ENCODE results near the gene CGB1. TPM values are rescaled to one million over a fixed set of nuclear protein-coding genes. Genes with fewer than 3 reads are reported as not detected.
"Not testable (repeated sequence)": the region's sequence is repeated elsewhere in the genome, so short reads cannot be mapped to it uniquely, and the experiment has no call there.

CGB1 gene
- total RNA-seq, 4 donors from 2014 or later = not detected

GRCh38 chr19:49057636-49058234, 21.0 kb upstream of the CGB1 start, which contains the start of gene CGB7:
CGB7 (minus strand) TSS chr19:49057749; CDS start chr19:49055375, 2,374 bp downstream.
- H3K27ac ChIP-seq = no peak within 1 kb of the TSS
- H3K4me3 ChIP-seq = peak within 1 kb of the TSS; percentile 66
- H3K36me3 ChIP-seq = no peaks in the 10 kb centered on the region
- H3K4me1 ChIP-seq = peaks cover 29% of the 10 kb centered on the region
- H3K9me3 ChIP-seq = no peaks in the 10 kb centered on the region
- no peak for TF ChIP-seq POLR2AphosphoS5 (IDR thresholded peaks at IDR 0.05)
- TF ChIP-seq POLR2A (IDR thresholded peaks at IDR 0.05) = no peak
- TF ChIP-seq EP300 (IDR thresholded peaks at IDR 0.05) = no peak
- no peak for TF ChIP-seq CTCF (IDR thresholded peaks at IDR 0.05)
- H3K27me3 ChIP-seq = peaks cover 26% of the 10 kb centered on the region
- peak in 1 of 2 donors; percentile 84 for DNase-seq (ENCODE audit: low spot score in 2 of 2)
- 2% methylated on average over 29 of the region's 38 CpGs for WGBS

- Histone ChIP-seq H3K4me1 (peaks cover 29% of the 10 kb centered on the region), H3K4me3 (peak overlapping the region; percentile 66), H3K27me3 (peaks cover 19% of the 10 kb centered on the region)
- 12% methylated on average over 26 of the region's 34 CpGs for WGBS
- not testable (repeated sequence) for DNase-seq (ENCODE audit: low spot score in 2 of 2); H3K36me3 ChIP-seq; H3K9me3 ChIP-seq; H3K27ac ChIP-seq
Measured at GRCh38 chr19:49056902-49057596, 20.4 kb upstream of the CGB1 start.

GRCh38 chr19:49056101-49056901, 19.6 kb upstream of the CGB1 start:
- H3K36me3 ChIP-seq = no peaks in the 10 kb centered on the region
- TF ChIP-seq POLR2A (IDR thresholded peaks at IDR 0.05) (no peak), CTCF (IDR thresholded peaks at IDR 0.05) (peak in 1 of 2 donors; percentile 36), POLR2AphosphoS5 (IDR thresholded peaks at IDR 0.05) (no peak), EP300 (IDR thresholded peaks at IDR 0.05) (no peak)
- 0% methylated on average over 7 of the region's 63 CpGs for WGBS
- H3K4me1 ChIP-seq = peaks cover 29% of the 10 kb centered on the region
- H3K9me3 ChIP-seq = no peaks in the 10 kb centered on the region
- no peak for DNase-seq (ENCODE audit: low spot score in 2 of 2)
- H3K4me3 ChIP-seq = peak overlapping the region; percentile 66
- H3K27me3 ChIP-seq = peaks cover 14% of the 10 kb centered on the region
- H3K27ac ChIP-seq = no peak overlapping the region

- not testable (repeated sequence) for H3K4me1 ChIP-seq; H3K9me3 ChIP-seq; H3K27me3 ChIP-seq; DNase-seq (ENCODE audit: low spot score in 2 of 2); H3K36me3 ChIP-seq; H3K27ac ChIP-seq; H3K4me3 ChIP-seq
- WGBS = 74% methylated on average over 10 of the region's 24 CpGs
Measured at GRCh38 chr19:49050376-49051033, 13.8 kb upstream of the CGB1 start.

GRCh38 chr19:49049834-49050233, 13.1 kb upstream of the CGB1 start:
- H3K4me3 ChIP-seq; DNase-seq (ENCODE audit: low spot score in 2 of 2); H3K9me3 ChIP-seq; H3K27ac ChIP-seq; H3K27me3 ChIP-seq; H3K36me3 ChIP-seq; H3K4me1 ChIP-seq: not testable (repeated sequence)
- WGBS = 88% methylated on average over 3 of the region's 4 CpGs

GRCh38 chr19:49049011-49049410, 12.3 kb upstream of the CGB1 start, which contains the start of gene CGB8:
CGB8 (minus strand) TSS chr19:49049111; CDS start chr19:49048739, 372 bp downstream.
- H3K27ac ChIP-seq; DNase-seq (ENCODE audit: low spot score in 2 of 2); H3K9me3 ChIP-seq; H3K4me1 ChIP-seq; H3K27me3 ChIP-seq; H3K36me3 ChIP-seq; H3K4me3 ChIP-seq: not testable (repeated sequence)
- no CpG with 5 or more reads among the region's 12 CpGs for WGBS

GRCh38 chr19:49043548-49043947, 6.9 kb upstream of the CGB1 start, which contains the start of gene CGB5:
CGB5 (plus strand) TSS chr19:49043848; CDS start chr19:49044210, 362 bp downstream.
- H3K36me3 ChIP-seq; H3K27me3 ChIP-seq; H3K4me3 ChIP-seq; DNase-seq (ENCODE audit: low spot score in 2 of 2); H3K9me3 ChIP-seq; H3K27ac ChIP-seq; H3K4me1 ChIP-seq: not testable (repeated sequence)
- no CpG with 5 or more reads among the region's 15 CpGs for WGBS

GRCh38 chr19:49042666-49043065, 6.0 kb upstream of the CGB1 start:
- H3K4me3 ChIP-seq; DNase-seq (ENCODE audit: low spot score in 2 of 2): not testable (repeated sequence)
- WGBS = 70% methylated on average over 2 of the region's 4 CpGs

More at GRCh38 chr19:49042666-49043065, 6.0 kb upstream of the CGB1 start:
- H3K36me3 ChIP-seq, H3K4me1 ChIP-seq, H3K9me3 ChIP-seq, H3K27me3 ChIP-seq, H3K27ac ChIP-seq: not testable (repeated sequence)

All from suprapubic skin (tissue), 4 donors.